Hypothalamus (tissue), 51 donors: Measurements from ENCODE around the gene SAP30.

Experiments used
- DNase-seq, 51 donors: peaks; one replicate each; lab custom pipeline; 2025; lab: John Stamatoyannopoulos, UW

SAP30 gene, protein sequence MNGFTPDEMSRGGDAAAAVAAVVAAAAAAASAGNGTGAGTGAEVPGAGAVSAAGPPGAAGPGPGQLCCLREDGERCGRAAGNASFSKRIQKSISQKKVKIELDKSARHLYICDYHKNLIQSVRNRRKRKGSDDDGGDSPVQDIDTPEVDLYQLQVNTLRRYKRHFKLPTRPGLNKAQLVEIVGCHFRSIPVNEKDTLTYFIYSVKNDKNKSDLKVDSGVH

DNA sequence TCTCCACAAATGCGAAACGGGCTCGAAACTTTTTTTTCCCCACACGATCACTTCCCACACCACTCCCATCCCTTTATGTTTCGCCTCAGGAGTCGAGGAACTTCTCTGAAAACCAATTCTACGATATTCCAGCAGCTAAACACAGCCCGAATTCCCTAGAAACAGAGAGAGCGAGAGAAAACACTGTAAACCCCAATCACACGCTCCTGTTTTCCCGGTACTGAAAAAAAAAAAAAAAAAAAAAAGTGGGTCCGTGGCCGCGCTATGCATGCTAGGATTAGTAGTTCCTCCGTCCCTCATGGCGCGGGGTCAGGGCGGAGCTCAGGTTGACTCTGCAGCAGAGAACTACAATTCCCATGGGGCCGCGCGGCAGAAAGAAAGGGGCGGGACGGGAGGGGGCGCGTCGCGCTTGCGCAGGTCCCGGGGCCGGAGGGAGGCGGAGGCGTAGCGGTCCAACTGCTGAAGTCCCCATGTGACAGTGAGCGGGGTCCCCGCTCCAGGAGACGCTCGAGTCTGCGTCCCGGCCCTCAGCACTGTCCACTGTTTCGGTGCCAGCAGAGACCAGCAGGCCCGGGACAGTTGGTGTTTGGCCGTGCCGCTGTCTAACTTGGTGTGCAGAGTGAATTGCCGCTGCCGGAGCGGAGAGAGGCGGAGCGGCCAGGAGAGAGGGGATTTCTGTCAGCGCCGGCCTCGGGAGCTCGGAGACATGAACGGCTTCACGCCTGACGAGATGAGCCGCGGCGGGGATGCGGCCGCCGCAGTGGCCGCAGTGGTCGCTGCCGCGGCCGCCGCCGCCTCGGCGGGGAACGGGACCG, at the start of gene SAP30:
Gene SAP30, plus strand, starts transcription at position 478 of the 815 bp plus-strand sequence. Its CDS starts 229 bp downstream, at position 707.
- peak; percentile 90 to 99 (median 97) for DNase-seq

DNA sequence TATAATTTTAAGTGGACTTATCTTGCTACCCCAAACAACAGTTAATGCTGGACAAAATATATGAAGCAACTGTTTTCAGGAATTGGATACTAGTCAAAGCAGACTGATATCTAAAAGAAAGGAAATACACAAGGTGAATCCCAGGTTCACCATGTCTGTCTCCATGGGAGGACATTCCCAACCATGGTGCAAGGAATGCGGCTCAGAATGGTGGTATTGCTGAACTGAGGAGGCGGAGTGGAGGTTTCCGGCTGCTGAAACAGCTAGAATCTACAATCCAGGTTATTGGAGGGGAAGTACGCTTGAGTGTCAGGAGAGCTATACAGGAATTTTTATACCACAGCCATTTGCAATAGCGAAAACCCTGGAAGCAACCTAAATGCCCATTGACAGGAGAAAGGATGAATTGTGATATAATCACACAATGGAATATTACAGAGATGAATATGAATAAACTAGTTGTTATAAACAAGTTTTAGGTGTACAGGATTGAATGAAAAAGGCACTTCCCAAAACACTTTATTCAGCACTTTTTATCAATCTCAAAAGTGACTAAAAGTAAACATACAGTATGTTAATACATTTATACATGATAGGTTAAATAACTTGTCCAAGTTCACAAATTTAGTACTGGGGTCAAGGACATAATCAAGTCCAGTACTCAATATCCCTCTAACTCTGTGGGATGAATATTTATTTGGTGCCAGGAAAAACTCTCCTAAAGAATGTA, 45.6 kb upstream of the SAP30 start:
- DNase-seq: no peak

DNA sequence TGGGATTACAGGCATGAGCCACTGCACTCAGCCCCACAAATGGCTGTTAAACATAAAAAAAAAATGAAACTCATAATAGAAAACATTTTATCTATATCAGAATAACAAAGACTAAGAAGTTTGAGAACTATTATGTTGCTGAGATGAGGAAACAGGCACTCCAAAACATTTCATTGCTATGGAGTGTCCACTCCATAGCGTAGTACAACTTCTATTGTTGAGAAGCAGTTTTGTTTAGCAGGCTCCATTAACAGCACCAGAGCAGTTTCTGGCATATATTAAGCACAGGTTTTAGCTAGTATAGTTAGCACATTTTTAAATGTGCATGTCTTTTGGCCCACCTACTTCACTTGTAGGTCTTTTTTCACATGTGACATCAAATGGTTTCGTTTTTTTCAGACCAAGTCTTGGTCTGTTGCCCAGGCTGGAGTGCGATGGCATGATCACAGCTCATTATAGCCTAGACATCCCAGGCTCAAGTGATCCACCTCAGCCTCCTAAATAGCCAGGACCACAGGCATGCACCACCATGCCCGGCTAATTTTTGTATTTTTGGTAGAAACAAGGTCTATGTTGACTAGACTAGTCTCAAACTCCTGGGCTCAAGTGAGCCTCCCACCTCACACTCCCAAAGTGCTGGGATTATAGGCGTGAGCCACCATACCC, 42.4 kb upstream of the SAP30 start:
- no peak for DNase-seq

DNA sequence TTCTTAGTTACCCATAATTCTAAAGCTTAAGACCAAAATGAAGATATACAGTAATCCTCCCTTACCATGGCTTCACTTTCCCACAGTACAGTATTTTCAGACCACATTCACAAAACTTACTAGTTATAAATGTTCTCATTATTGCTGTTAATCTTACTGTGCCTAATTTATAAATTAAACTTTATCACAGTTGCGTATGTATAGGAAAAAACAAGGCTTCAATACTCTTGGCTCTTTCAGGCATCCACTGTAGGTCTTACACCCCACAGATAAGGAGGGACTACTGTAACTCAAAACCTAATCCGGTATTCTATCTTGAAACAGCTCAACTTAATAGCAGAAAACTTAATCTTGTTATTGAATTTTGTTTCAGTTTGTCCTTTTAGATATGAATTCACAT, 40.2 kb upstream of the SAP30 start:
- DNase-seq: no peak

DNA sequence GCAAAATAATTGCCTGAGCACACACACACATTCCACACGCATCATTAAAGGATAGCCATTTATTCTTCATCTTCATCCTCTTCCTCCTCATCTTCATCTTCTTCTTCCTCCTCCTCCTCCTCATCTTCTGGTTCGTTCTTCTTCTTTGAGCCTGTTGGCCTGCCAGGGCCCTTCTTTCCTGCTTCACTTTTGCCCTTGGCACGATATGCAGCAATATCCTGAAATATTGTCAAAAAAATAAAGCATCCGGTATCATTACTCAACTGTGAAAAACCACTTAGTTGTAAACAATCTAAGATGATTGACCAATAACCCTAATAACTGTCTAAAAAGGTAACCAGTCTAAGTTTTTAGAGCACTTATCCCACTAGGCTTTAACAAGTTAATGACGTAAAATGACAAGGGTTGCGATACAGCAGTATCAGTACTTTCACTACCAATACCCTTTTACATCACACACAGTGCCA, 38.7 kb upstream of the SAP30 start:
- DNase-seq: no peak

DNA sequence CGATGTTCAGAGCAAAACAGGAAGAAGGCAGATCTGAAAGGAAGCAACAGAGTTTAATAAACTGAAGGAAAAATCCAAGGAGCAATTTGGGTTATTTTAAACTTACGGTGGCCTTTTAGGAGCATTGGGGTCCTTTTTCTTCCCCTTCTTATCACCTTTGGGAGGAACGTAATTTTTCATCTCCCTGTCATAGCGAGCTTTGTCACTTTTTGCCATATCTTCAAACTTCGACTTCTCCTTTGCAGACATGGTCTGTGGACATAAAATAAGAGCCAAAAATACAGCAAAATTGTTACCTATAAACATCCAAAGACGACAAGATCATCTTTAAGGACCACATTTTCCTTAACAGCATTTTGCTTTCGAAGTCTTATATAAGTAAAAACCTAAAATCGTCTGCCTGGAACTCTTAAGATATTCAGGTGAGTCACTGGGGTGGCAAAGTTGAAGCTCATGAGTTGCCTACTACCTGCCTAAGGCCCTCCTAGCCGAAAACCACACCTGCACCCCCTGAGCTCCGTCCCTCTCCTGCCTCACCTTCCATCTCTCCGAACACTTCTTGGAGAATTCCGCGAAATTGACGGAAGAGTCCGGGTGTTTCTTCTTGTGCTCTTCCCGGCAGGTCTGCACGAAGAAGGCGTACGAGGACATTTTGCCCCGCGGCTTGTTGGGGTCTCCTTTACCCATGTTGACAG, 37.6 kb upstream of the SAP30 start:
- peak in 7 of 51 donors; percentile 29 to 49 (median 44) for DNase-seq

DNA sequence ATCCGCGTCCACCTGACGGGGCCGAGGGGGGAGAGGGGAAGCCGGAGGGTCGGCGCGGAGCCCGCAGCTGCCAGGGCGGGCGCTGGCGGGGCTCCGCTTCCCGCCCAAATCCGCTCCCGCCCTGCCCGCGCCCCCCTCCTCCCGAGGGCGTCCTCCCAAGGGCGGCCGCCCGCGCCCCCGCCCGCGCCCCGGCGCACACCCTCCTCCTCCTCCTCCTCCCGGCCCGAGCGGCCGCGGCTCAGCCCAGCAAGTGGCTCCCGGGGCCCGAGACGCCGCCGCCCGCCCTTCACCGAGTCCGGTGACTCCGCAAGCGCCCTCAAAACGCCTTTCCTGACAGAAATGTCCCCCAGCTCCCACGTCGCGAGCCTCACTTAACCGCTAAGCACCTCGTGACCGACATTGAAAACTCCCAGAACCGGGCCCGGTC, 37.1 kb upstream of the SAP30 start:
- peak in 40 of 51 donors; percentile 25 to 79 (median 57) for DNase-seq

DNA sequence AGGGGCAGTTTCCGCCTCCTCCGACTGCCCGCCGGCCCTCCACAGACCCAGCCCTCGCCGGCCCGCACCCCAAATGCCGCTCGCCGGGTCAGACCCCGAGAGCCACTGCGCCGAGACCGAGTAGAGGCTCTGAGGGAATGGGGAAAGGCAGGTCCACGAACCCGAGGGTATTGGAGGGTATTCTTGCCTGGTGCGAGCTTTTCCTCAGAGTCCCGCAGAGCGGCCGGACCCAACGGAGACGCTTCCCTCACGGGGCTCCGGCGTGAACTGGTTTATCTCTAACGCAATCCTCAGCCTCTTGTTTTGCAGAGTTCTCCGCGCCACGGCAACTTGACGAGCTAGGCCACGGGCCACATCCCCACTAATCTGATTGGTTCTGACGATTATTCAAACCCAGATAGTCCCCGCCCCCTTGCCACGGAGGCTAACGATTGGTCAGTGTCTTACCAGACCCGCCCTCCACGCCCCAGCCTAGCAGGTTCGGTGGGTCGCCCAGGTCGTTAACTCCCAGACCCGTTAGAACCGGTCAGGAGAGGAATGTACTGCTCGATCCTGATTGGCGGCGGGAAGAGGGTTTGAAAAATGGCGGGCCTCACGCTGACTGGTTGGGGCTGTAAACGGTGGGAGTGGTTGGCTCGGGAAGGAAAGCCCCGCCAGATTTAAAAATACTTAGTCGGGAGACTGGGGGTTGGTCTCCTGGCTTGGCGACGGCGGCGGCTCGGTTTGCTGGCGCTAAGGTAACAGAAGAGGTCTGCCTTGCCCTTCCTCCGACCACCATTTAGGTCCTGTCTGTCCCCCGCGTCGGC, 36.5 kb upstream of the SAP30 start, which contains the start of gene HMGB2:
Gene HMGB2, minus strand, starts transcription at position 274 of the 806 bp plus-strand sequence. CDS start 709 bp downstream, outside the sequence.
- peak; percentile 82 to 100 (median 99) for DNase-seq

DNA sequence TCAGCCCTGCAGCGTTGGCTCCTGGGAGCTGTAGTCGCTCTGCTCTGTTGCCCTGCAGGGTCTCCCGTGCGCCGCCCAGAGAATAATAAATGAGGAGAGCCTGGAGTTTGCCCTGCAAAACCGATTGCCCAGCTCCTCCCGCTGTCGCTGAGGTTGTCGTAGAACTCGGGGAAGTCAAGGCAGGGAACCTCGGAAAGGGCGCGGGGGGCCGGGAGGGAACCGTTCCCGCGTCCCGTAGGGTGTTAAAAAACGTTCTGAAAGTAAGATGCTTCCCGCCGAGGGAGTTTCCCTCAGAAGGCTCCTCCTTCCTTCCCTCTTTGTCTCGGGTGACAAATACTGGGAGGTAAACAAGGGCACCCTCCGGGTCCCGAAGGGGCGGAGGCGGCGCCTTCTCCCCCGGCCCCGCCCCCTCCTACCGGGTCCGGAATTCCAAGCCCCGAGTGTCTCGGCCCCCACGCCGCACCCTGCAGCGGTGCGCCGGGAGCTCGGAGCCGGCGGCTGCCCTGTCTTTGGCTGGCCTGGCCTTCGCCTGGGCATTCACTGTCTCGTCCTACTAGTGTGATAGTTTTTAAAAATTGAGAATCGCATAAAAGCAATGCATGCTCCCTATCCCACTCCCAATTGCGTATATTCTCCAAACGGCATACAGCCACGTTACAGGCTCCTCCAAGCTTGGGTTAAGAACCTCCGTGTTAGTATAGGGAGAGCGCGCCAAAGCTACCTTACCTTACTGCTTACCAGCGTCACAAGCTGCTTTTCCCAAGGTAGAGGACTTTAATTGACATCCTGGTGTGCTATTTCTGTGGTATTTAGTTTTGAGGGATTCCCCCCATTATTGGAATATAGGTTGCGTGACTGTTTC, 35.6 kb upstream of the SAP30 start:
- peak in 34 of 51 donors; percentile 16 to 76 (median 39) for DNase-seq

DNA sequence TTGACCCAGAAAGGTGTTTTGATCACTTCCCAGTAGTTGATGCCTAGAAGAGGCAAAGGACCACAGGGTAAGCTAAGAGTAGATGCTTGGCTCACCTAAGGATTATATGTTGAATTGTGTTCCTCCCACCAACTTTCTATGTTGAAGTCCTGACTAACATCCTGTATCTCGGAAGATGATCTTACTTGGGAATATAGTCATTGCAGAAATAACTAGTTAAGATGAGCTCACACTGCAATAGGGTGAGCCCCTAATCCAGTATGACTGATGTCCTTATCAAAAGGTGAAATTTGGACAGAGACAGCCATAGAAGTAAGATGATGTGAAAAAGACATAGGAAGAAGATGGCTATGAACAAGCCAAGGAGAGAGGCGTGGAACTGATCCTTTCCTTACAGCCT, 33.3 kb upstream of the SAP30 start:
- no peak for DNase-seq

DNA sequence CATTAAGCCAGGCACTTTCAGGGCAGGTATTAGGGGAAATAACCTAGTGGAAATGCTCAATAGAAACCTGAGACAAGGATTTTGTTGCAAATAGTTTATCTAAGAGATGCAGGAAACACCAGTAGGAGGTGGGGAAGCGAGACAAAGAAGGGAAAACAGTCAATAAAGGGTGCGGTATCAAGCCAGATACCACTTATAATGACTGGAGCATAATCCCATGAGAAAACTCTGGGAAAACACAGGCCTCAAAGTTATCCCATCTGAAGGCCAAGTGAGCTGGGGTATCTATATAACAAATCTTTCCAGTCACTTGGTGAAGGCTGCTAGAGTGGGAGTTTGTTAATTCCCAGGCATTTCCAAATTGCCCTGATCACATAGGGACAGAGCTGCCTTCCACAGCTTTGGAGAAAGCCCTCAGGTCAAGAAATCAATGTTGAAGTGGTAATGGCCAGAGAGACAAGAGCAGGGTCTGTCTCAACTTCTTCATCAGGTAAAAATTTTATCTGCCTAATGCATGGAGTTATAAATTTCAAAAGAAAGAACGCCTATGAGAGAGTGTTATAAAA, 26.8 kb upstream of the SAP30 start:
- no peak for DNase-seq

DNA sequence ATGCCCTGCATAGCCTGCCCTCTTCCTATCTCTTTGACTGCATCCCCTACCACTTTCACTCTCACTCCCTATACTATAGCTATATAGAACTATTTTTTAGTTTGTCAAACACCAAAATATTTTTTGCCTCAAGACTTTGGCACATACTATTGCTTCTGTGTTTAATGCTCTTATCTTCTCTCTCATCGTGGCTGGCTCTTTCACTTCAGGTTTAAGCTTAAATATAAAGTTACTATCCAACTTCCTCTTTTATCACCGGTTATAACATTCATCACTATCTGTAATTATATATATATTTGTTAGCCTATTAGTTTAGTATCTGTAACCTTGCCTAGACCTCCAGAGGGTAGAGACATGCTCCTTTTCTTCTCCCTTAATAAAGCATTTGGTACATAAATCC, 25.1 kb upstream of the SAP30 start:
- no peak for DNase-seq

DNA sequence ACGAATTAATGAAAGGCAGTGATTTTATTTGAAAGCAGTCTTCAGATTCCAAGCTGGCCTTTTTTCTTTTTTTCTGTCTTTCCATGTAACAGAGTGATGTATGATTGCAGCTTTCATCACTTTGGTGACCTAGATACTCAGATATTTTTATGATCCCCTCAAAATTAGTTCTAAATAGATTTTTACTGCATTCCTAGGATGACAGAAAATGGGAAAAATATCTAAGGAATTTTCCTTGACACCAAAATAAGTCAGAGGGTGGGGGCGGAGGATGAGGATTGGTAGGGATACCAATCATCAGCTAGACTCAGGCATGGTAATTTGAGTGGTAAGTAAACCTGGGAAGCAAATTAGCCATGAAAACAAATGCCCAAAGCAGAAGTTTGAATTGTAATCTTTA, 24.7 kb upstream of the SAP30 start:
- DNase-seq: no peak

DNA sequence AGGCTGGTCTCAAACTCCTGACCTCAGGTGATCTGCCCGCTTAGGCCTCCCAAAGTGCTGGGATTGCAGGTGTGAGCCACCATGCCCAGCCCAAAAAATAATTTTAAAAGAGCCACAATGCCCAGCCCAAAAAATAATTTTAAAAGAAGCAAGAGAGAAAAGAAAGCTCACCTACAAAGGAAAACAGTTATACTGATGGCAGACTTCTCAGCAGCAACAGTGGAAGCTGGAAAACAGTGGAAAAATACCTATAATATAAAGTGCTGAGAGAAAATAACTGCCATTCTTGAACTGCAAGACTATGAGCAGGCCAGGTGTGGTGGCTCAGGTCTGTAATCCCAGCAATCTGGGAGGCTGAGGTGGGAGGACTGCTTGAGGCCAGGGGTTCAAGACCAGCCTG, 23.3 kb upstream of the SAP30 start:
- DNase-seq: no peak

DNA sequence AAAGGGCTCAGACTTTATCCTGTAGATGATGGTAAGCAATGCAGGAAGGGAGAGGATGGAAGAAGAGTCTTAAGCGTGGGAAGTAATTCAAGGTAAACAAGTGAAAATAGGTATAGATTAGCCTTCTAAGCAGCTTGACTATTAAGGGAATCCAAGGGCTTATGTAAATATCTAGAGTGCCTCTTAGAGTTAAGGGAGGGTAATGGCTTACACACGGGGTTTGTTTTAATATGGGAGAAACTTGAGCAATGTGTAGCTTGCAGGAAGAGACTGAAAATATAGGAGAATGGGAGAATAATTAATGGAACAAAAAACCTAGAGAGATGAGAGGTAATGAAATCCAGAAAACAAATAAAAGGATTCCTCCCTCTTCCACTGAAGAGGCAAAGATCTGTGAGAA, 12.8 kb upstream of the SAP30 start:
- no peak for DNase-seq

DNA sequence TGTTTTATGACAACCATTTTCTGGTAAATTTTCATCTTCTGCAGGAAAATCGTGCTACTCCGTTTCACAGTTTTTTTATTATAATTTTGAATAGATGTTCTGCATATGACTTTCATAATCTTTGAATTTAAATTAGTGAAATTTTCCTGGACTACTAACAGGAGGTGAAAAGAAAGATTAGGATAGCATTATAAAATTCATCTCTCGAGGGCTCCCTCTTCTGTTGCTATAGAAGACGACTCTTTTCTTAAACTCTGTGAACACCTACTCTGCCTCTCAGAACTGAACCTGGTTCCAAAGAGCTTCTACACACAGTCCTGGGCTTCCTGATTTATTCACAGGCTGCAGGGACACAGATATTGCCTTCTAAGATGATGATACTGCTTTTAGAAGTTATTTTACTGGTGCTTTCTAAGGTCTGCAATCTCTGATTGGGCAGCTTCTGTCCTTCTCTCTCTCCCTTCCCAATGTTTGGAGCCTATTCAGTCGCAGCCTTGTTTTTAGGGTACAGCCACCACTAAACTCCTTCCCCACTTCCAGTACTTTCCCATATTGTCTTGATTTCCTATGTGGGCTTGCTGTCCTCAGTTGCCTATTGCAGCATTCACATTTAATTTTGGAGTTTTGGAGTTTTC, 10.1 kb upstream of the SAP30 start:
- peak in 1 of 51 donors; percentile 17 for DNase-seq

DNA sequence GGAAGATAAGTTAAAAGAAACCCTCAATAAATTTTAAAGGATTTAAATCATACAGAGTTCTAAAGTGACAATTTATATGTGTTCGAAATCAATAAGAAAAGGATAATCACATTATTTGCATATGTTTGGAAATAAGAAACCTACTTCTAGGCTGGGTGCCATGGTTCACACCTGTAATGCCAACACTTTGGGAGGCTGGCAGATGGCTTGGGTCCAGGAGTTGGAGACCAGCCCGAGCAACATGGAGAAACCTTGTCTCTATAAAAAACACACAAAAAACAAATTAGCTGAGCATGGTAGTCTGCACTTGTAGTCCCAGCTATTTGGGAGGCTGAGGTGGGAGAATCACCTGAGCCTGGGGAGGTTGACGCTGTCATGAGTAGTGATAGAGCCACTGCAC, 8.1 kb upstream of the SAP30 start:
- no peak for DNase-seq
